ENCODE data around the gene ZCCHC24.
A peak's percentile ranks its signal among the peaks of the same experiment; 100 is the strongest.

DNA sequence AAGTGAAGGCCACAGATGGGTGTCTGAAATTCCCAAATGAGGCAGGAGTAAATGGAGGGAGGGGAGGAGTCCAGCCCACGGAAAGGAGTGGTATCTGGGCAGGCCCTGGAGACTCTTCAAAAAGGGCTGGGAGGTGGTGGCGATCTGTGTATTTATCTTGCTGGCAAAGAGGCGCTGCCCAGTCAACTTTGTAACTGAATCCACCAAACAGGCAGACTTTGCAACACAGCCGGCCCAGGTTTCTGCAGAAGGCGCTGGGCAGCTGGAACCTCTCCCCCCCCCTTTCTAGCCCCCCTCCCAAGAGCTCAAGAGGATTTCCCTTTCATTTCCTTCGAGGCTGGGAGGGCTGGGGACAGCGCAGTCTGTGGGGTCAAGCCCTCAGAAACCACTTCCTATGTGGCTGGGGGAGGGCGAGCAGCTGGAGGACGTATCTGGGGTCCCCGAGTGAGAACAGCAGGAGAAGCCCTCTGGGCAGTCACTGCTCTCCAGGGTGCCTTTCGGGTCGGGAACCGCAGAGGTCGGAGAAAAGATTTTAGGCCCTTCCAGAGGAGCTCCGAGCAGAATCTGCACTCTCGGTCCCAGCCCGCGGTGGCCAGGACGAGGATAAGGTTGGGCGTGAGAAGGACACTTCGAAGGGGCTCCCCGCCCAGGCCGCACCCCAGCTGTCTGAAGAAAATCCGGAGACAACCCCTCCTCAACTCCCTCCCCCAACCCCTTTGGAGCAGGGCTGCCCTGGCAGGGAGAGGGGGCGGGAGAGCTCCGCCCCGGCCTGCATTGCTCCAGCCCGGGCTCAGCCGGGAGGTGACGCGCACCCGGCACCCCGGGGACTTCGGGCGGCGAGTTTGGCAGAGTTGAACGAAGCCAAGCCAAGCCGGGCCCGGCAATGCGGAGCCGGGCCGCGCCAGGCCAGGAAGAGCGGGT, 965 bp downstream of the ZCCHC24 start:
- TF ChIP-seq, protein P1, sequence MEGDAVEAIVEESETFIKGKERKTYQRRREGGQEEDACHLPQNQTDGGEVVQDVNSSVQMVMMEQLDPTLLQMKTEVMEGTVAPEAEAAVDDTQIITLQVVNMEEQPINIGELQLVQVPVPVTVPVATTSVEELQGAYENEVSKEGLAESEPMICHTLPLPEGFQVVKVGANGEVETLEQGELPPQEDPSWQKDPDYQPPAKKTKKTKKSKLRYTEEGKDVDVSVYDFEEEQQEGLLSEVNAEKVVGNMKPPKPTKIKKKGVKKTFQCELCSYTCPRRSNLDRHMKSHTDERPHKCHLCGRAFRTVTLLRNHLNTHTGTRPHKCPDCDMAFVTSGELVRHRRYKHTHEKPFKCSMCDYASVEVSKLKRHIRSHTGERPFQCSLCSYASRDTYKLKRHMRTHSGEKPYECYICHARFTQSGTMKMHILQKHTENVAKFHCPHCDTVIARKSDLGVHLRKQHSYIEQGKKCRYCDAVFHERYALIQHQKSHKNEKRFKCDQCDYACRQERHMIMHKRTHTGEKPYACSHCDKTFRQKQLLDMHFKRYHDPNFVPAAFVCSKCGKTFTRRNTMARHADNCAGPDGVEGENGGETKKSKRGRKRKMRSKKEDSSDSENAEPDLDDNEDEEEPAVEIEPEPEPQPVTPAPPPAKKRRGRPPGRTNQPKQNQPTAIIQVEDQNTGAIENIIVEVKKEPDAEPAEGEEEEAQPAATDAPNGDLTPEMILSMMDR (IDR thresholded peaks at IDR 0.05): no peak
- TF ChIP-seq POLR2A (IDR thresholded peaks at IDR 0.05): peak in 1 of 2 donors; percentile 12

All from Peyer's patch (tissue), 4 donors.